NOMO-1 (cell line): ENCODE data around the gene ERBB4.

Experiments
- DNase-seq, 2 experiments: peaks; one replicate each; lab custom pipeline; 2025; ENCODE audit not compliant: unreplicated experiment in 2 of 2; lab: John Stamatoyannopoulos, UW

ERBB4 gene

GRCh38 chr2:212538305-212539071 lies at the start of gene ERBB4:
TSS of gene ERBB4 (minus strand) at chr2:212538802. CDS start at chr2:212538530, 272 bp downstream.
- DNase-seq = no peak

- DNase-seq = no peak
These were observed 41.5 kb upstream of the ERBB4 start for GRCh38 chr2:212580117-212580516.

GRCh38 chr2:212556296-212556695 lies 17.7 kb upstream of the ERBB4 start:
- no peak for DNase-seq

- DNase-seq = no peak
These were observed 15.6 kb upstream of the ERBB4 start for GRCh38 chr2:212554233-212554632.

GRCh38 chr2:212549941-212550340 lies 11.3 kb upstream of the ERBB4 start:
- no peak for DNase-seq

- no peak for DNase-seq
These were observed 10.9 kb upstream of the ERBB4 start for GRCh38 chr2:212549463-212549862.

- DNase-seq = no peak
These were observed 9.8 kb upstream of the ERBB4 start for GRCh38 chr2:212548455-212548819.

- no peak for DNase-seq
These were observed 9.3 kb upstream of the ERBB4 start for GRCh38 chr2:212547716-212548454.

GRCh38 chr2:212546669-212547068 lies 8.1 kb upstream of the ERBB4 start:
- DNase-seq = no peak

- DNase-seq = peak in 1 of 2 experiments; percentile 22
These were observed 1.7 kb upstream of the ERBB4 start for GRCh38 chr2:212540341-212540740.

GRCh38 chr2:212539072-212539880 lies 674 bp upstream of the ERBB4 start:
- DNase-seq = no peak

- no peak for DNase-seq
These were observed 787 bp downstream of the ERBB4 start for GRCh38 chr2:212537726-212538304.

GRCh38 chr2:212536817-212537725 lies 1.5 kb downstream of the ERBB4 start:
- DNase-seq = no peak

- no peak for DNase-seq
These were observed 2.4 kb downstream of the ERBB4 start for GRCh38 chr2:212535996-212536816.

- no peak for DNase-seq
These were observed 4.3 kb downstream of the ERBB4 start for GRCh38 chr2:212534336-212534735.

GRCh38 chr2:212532585-212532984 lies 6.0 kb downstream of the ERBB4 start:
- no peak for DNase-seq

- DNase-seq = no peak
These were observed 6.5 kb downstream of the ERBB4 start for GRCh38 chr2:212532087-212532486.

- no peak for DNase-seq
These were observed 7.1 kb downstream of the ERBB4 start for GRCh38 chr2:212531499-212531898.

- DNase-seq = no peak
These were observed 7.6 kb downstream of the ERBB4 start for GRCh38 chr2:212530991-212531390.
